OCI-LY3 (cell line): ENCODE data around the gene COL4A3.

ENCODE experiments used
- EZH2phosphoT487 ChIP-seq: fragments of 200-600 bp; shearing (Covaris generic); IDR thresholded peaks from 2 replicates; pipeline ENCODE4 v1.6.1; 2018; ENCODE audit warnings: antibody characterized with exemption, mixed run types, low read depth
- TF ChIP-seq, protein P1 (sequence below): fragments of 200-600, 300-600 bp; sonication (generic); IDR thresholded peaks from 2 replicates; pipeline ENCODE4 v1.5.1; 2014; ENCODE audit warnings: antibody characterized with exemption, low read length, low read depth

DNA sequence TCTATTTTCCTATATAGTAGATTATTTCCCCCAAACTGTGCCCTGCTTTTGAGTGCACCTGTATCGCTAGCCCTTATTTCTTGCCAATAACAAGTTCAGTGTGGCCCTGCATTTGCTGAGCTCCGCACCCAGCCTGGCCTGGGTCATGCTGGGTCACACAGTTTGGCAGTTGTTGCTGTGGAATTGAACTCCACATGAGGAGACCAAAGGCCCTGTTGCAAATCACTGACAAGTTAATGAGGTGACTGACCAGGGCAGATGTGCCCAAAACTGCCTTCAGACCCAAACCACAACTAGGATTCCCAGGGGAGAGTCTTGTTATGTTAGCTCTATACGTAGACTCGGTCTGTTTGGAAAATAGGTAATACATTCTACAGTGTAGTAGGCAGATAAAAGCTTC is 31.4 kb upstream of the COL4A3 start:
- TF ChIP-seq, protein P1, sequence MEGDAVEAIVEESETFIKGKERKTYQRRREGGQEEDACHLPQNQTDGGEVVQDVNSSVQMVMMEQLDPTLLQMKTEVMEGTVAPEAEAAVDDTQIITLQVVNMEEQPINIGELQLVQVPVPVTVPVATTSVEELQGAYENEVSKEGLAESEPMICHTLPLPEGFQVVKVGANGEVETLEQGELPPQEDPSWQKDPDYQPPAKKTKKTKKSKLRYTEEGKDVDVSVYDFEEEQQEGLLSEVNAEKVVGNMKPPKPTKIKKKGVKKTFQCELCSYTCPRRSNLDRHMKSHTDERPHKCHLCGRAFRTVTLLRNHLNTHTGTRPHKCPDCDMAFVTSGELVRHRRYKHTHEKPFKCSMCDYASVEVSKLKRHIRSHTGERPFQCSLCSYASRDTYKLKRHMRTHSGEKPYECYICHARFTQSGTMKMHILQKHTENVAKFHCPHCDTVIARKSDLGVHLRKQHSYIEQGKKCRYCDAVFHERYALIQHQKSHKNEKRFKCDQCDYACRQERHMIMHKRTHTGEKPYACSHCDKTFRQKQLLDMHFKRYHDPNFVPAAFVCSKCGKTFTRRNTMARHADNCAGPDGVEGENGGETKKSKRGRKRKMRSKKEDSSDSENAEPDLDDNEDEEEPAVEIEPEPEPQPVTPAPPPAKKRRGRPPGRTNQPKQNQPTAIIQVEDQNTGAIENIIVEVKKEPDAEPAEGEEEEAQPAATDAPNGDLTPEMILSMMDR: no peak
- TF ChIP-seq EZH2phosphoT487: no peak
